ENCODE measurements around the gene OR2A7. TPM values are rescaled to one million over a fixed set of nuclear protein-coding genes. Genes with fewer than 3 reads are reported as not detected.
A peak's percentile ranks its signal among the peaks of the same experiment; 100 is the strongest.
"Not testable (repeated sequence)": the region's sequence is repeated elsewhere in the genome, so short reads cannot be mapped to it uniquely, and the experiment has no call there.

The OR2A7 gene
- total RNA-seq, 2 experiments from 2014 or later: 2.0 to 2.1 TPM

DNA sequence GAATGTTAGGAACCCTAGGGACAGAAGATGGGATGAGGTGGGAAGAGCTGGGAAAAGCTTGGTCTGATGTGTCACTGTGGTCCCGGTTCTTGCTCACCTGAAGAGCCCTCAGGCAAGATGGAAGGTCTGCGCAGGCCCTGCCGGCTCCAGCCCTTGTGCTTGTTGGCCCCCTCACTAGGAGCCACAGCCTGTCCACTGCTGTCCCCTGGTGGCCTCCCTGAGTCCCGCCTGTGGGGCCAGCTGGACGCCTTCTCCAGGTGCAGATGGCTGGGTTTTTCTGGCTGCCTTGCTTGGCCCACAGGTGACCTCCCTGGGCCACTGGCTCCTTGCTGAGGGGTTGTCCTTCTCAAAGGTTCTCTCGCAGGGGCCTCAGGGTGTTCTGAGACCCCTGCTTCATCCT lies 19.1 kb upstream of the OR2A7 start:
- H3K27ac Mint-ChIP-seq; H3K36me3 Mint-ChIP-seq (ENCODE audit: low read depth); H3K27me3 Mint-ChIP-seq; H3K4me1 Mint-ChIP-seq (ENCODE audit: low read depth); DNase-seq; intact Hi-C loops (cut with micrococcal nuclease); CTCF ChIA-PET; H3K4me3 Mint-ChIP-seq; H3K9me3 Mint-ChIP-seq; POLR2A ChIA-PET; ATAC-seq: not testable (repeated sequence)

DNA sequence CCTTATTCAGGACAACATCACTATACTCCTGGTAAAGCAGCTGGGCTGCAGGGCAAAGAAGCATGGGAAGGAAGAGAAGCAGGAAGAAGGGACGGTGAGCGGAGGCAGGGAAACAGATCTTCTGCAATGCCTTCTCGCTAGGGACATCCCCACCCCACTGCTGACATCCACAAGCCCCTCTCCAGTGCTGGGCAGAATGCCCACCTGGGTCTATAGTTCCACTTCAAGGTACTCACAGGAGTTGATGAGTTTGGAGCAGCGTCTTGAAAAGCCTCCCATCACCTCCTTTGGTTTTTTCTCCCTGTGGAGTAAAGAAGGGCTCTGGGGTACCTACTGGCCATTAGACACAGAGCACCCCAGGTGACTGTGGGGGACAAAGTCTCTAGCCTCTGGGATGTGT lies 17.9 kb upstream of the OR2A7 start:
- CTCF ChIA-PET; H3K27ac Mint-ChIP-seq; ATAC-seq; DNase-seq; intact Hi-C loops (cut with micrococcal nuclease); POLR2A ChIA-PET; H3K36me3 Mint-ChIP-seq (ENCODE audit: low read depth); H3K4me1 Mint-ChIP-seq (ENCODE audit: low read depth); H3K9me3 Mint-ChIP-seq; H3K27me3 Mint-ChIP-seq; H3K4me3 Mint-ChIP-seq: not testable (repeated sequence)

DNA sequence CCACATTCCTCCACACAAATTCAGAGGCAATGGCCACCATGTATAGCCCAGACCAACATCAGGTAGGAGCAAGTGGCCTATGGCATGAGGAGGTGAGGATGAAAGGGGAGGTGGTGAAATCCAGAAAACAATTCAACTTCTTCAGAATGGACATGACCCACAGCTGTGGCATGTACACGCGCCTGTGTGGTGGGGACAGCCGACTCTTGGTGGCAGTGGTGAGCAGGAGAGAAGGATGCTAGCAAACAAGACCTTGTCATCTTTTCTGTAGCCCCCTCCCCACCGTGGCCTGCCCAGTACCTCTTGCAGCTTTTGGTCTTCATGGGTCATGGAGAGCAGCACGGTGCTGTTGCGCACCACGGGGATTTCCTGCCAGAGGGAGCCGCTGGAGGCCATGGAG lies 17.4 kb upstream of the OR2A7 start:
- POLR2A ChIA-PET; H3K4me3 Mint-ChIP-seq; DNase-seq; H3K36me3 Mint-ChIP-seq (ENCODE audit: low read depth); CTCF ChIA-PET; H3K4me1 Mint-ChIP-seq (ENCODE audit: low read depth); H3K9me3 Mint-ChIP-seq; ATAC-seq; H3K27me3 Mint-ChIP-seq; H3K27ac Mint-ChIP-seq; intact Hi-C loops (cut with micrococcal nuclease): not testable (repeated sequence)

DNA sequence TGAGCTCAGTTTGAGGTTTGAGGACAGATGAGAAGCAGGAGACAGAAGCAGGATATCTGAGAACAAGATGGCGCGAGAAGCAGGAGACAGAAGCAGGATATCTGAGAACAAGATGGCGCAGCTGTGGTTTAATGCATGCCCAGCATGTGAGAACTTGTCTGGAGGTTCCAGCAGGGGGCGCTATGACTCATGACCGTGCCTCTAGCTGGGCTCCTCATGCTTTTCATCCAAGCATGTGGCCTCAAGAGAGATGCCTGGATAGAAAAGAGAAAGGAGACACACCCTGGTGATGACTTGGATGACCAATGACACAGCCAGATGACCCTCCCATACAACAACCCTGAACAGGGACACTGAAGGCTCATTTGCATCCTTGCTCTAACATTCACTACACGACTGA lies 15.4 kb upstream of the OR2A7 start:
- H3K4me3 Mint-ChIP-seq; H3K4me1 Mint-ChIP-seq (ENCODE audit: low read depth); H3K27ac Mint-ChIP-seq; CTCF ChIA-PET; intact Hi-C loops (cut with micrococcal nuclease); DNase-seq; H3K36me3 Mint-ChIP-seq (ENCODE audit: low read depth); H3K9me3 Mint-ChIP-seq; POLR2A ChIA-PET; H3K27me3 Mint-ChIP-seq: not testable (repeated sequence)
- ATAC-seq: peak; percentile 40

DNA sequence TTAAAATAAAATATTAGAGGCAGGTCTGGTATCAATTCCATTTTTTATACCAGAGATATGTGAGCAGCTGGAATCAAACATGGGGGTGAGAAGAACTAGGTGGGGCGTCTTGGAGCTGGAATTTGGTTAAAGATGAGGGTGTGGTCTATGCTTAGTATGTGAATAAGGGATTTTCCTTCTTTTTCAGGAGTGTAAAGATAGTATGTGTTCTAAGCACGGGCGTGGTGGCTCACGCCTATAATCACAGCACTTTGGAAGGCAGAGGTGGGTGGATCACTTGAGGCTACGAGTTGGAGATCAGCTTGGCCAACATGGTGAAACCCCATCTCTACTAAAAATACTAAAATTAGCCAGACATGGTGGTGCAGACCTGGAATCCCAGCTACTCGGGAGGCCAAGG lies 10.7 kb upstream of the OR2A7 start:
- H3K27ac Mint-ChIP-seq; intact Hi-C loops (cut with micrococcal nuclease); H3K4me1 Mint-ChIP-seq (ENCODE audit: low read depth); H3K4me3 Mint-ChIP-seq; CTCF ChIA-PET; H3K9me3 Mint-ChIP-seq; POLR2A ChIA-PET; DNase-seq; H3K27me3 Mint-ChIP-seq; ATAC-seq; H3K36me3 Mint-ChIP-seq (ENCODE audit: low read depth): not testable (repeated sequence)

DNA sequence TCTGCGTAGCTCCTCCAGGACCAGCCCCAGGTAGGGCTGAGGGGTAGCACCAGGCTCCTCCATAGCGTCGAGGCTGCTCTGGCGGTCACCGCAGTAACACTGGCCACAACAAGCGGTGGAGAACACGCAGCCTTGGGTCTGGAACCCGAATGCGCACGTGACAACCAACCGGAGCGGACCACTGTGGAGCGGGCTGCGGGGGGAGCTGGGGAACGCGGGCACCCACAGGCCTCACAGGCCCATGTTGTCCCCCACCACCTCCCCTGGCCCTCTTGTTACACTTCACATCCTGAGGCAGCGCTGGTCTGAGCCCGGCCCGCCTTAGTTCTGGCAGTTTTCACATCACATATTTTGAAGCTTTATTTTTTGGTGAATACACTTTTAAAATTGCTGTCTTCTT lies 4.6 kb upstream of the OR2A7 start, which contains the start of gene CTAGE8:
CTAGE8 (minus strand) TSS at position 101 of the 400 bp plus-strand sequence; CDS start at position 63, 38 bp downstream.
- ATAC-seq; POLR2A ChIA-PET; CTCF ChIA-PET; intact Hi-C loops (cut with micrococcal nuclease); H3K4me3 Mint-ChIP-seq; H3K27me3 Mint-ChIP-seq; H3K4me1 Mint-ChIP-seq (ENCODE audit: low read depth); DNase-seq; H3K9me3 Mint-ChIP-seq; H3K27ac Mint-ChIP-seq; H3K36me3 Mint-ChIP-seq (ENCODE audit: low read depth): not testable (repeated sequence)

DNA sequence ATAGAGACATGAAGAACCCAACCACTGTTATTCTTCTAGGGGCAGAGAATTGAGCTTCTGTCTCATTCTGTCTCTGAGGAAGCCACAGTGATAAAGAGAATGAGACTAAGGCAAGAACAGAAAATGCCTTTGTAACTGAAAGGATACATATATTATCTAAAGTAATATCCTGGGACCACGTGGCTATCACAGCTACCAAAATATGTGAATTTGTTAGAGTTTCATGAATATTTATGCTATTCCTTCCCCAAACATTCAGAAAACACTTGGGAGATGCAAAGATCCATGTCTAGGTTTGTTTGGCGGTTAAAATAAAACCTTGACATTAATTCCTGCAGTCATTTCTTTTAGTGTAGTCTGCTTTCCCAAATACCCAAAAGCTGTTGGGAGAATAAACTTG lies 2.5 kb downstream of the OR2A7 start:
- H3K27me3 Mint-ChIP-seq; H3K9me3 Mint-ChIP-seq; DNase-seq; H3K36me3 Mint-ChIP-seq (ENCODE audit: low read depth); H3K4me1 Mint-ChIP-seq (ENCODE audit: low read depth); H3K27ac Mint-ChIP-seq; intact Hi-C loops (cut with micrococcal nuclease); CTCF ChIA-PET; POLR2A ChIA-PET; H3K4me3 Mint-ChIP-seq; ATAC-seq: not testable (repeated sequence)

DNA sequence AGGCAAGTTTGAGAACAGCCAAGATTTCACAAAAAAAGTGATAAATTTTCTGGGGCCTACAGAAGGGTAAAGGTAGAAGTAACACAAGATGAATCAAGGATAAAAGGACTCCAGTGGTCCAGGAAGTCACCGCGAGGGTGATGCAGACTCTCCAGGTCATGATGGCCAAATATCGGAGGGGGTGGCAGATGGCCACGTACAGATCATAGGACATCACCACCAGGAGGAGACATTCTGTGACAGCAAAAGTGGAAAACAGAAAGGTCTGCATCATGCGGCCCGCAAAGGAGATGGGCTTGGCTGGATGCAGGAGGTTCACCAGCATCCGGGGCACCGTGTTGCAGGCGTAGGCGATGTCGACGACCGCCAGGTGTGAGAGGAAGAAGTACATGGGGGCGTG lies 5.5 kb downstream of the OR2A7 start:
- H3K27ac Mint-ChIP-seq; CTCF ChIA-PET; H3K36me3 Mint-ChIP-seq (ENCODE audit: low read depth); DNase-seq; ATAC-seq; H3K27me3 Mint-ChIP-seq; H3K9me3 Mint-ChIP-seq; H3K4me1 Mint-ChIP-seq (ENCODE audit: low read depth); POLR2A ChIA-PET; intact Hi-C loops (cut with micrococcal nuclease); H3K4me3 Mint-ChIP-seq: not testable (repeated sequence)

DNA sequence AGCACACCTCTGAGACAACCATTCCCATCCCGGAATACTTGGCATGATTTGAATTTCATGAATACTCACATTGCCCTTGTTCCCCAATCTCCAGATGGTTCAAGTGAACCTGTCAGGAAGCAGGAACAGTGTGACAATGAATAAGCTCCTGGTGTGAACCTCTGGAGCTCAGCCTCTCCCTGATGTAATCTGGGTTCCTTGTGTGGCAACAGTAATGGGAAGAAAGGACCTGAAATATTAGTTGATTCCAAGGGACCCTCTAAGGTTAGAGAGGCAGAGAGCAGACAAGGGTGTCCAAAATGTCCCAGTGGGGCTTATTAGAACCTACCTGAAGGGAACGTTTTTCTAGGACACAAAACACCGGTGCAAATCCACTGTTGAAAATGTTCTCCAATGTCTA lies 8.5 kb downstream of the OR2A7 start:
- CTCF ChIA-PET: no interaction called here
- TF ChIP-seq, protein P1, sequence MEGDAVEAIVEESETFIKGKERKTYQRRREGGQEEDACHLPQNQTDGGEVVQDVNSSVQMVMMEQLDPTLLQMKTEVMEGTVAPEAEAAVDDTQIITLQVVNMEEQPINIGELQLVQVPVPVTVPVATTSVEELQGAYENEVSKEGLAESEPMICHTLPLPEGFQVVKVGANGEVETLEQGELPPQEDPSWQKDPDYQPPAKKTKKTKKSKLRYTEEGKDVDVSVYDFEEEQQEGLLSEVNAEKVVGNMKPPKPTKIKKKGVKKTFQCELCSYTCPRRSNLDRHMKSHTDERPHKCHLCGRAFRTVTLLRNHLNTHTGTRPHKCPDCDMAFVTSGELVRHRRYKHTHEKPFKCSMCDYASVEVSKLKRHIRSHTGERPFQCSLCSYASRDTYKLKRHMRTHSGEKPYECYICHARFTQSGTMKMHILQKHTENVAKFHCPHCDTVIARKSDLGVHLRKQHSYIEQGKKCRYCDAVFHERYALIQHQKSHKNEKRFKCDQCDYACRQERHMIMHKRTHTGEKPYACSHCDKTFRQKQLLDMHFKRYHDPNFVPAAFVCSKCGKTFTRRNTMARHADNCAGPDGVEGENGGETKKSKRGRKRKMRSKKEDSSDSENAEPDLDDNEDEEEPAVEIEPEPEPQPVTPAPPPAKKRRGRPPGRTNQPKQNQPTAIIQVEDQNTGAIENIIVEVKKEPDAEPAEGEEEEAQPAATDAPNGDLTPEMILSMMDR (IDR thresholded peaks at IDR 0.05): no peak
- intact Hi-C loops (cut with micrococcal nuclease): no loop called here
- Mint-ChIP-seq H3K36me3 (ENCODE audit: low read depth) (no peaks in the 10 kb centered on the region), H3K27me3 (no peaks in the 10 kb centered on the region), H3K27ac (no peak overlapping the region), H3K4me1 (ENCODE audit: low read depth) (no peaks in the 10 kb centered on the region), H3K9me3 (no peaks in the 10 kb centered on the region), H3K4me3 (no peak overlapping the region)
- POLR2A ChIA-PET: no interaction called here
- DNase-seq (no peak), ATAC-seq (no peak)

All from activated CD8-positive, alpha-beta T cell treated with anti-CD3 and anti-CD28 coated beads for 36 hours (primary cell).